ENCODE results near the gene RNF115. TPM values are rescaled to one million over a fixed set of nuclear protein-coding genes. Genes with fewer than 3 reads are reported as not detected.

Gene RNF115
- total and polyA plus RNA-seq, 2 of the 13 experiments (the other 11 are each of a cell fraction or from before 2014, with no cell fraction given), result 6.0 to 10.1 TPM

DNA sequence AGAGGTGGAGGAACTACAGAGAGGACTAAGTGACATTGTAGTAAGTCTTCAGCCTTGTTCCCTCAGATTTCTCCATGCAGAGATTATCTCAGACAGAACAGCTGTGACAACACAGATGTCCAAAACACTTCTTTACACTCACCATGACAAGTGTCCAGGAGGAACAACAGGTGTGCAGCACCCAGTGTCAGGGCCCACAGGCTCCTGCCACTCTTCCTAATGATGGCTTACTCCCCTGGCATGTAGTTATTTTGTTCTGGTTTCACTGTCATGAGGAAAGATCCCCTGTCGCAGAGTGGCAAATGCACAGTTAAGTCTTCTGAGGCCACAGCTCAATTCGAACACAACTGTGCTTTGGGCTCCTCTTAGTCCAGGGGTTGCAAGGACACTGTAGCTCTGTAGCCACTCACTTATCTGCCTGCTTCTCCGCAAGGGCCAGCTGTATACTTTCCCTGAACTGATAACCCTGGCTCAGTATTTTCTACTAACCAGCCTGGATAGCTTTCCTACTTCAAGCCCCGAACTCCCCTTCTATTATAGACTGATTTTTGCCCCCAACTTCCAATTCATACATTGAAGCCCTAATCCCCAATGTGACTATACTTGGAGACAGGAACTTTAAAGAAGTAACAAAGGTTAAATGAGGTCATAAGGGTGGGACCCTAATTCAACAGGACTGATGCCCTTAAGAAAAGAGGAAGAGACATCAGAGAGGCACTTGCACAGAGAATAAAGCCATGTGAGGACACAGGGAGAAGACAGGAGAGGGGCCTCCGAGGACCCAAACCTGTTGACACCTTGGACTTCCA lies 127.9 kb downstream of the RNF115 start (continued):
- TF ChIP-seq HOXD1 (CRISPR knock-in tag; IDR thresholded peaks at IDR 0.05) (no peak), BORCS8-MEF2B (CRISPR knock-in tag; IDR thresholded peaks at IDR 0.05) (no peak), ZNF772 (CRISPR knock-in tag; IDR thresholded peaks at IDR 0.05) (no peak)
- TF ChIP-seq, protein P1, sequence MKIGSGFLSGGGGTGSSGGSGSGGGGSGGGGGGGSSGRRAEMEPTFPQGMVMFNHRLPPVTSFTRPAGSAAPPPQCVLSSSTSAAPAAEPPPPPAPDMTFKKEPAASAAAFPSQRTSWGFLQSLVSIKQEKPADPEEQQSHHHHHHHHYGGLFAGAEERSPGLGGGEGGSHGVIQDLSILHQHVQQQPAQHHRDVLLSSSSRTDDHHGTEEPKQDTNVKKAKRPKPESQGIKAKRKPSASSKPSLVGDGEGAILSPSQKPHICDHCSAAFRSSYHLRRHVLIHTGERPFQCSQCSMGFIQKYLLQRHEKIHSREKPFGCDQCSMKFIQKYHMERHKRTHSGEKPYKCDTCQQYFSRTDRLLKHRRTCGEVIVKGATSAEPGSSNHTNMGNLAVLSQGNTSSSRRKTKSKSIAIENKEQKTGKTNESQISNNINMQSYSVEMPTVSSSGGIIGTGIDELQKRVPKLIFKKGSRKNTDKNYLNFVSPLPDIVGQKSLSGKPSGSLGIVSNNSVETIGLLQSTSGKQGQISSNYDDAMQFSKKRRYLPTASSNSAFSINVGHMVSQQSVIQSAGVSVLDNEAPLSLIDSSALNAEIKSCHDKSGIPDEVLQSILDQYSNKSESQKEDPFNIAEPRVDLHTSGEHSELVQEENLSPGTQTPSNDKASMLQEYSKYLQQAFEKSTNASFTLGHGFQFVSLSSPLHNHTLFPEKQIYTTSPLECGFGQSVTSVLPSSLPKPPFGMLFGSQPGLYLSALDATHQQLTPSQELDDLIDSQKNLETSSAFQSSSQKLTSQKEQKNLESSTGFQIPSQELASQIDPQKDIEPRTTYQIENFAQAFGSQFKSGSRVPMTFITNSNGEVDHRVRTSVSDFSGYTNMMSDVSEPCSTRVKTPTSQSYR (CRISPR knock-in tag; IDR thresholded peaks at IDR 0.05; ENCODE audit: borderline replicate concordance), result no peak

DNA sequence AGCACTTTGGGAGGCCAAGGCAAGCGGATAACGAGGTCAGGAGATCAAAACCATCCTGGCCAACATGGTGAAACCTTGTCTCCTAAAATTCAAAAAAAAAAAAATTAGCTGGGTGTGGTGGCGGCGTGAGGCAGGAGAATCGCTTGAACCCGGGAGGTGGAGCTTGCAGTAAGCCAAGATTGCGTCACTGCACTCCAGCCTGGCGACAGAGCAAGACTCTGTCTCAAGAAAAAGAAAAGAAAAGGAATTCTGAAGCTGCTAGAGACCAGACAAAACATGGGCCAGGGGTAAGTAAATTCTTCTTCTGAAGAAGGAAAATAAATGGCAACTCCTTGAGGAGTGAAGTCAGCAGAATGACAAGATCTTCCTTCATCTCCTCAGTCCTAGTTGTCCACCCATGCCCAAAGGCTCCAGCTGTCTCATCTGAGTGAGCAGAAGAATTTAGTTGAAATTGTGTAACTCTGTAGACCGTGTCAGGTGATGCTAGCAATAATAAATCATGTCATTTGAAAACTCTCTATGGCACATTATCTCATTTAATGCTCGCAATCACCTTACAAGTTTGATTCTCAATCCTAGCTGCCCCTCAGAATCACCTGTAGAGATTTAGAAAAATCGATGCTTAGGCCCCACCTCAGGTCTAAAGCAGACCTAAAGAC lies 131.0 kb downstream of the RNF115 start:
- Histone ChIP-seq H3K9me3 (ENCODE audit: low read length) (no peaks in the 10 kb centered on the region), H3K4me1 (ENCODE audit: insufficient read depth, low read length) (peaks cover 33% of the 10 kb centered on the region), H3K27me3 (ENCODE audit: control insufficient read depth in 1 of 2, insufficient read depth in 2 of 2, low read length in 2 of 2) (no peaks in the 10 kb centered on the region), H4K20me1 (ENCODE audit: insufficient read depth, low read length) (no peaks in the 10 kb centered on the region), H2AFZ (ENCODE audit: low read length) (no peak overlapping the region), H3K4me3 (replicated peaks in 1 of 3; ENCODE audit: insufficient read depth in 1 of 3, low read depth in 2 of 3, low read length in 3 of 3) (no peak overlapping the region), H3K9ac (ENCODE audit: insufficient read depth, low read depth, low read length) (no peak overlapping the region), H3K79me2 (ENCODE audit: insufficient read depth, low read length) (peaks cover 2% of the 10 kb centered on the region), H3K4me2 (ENCODE audit: low read depth, low read length) (no peak overlapping the region), H3K36me3 (replicated peaks in 1 of 2; ENCODE audit: control insufficient read depth in 1 of 2, insufficient read depth in 2 of 2, low read length in 2 of 2) (peaks cover 1 to 20% of the 10 kb centered on the region in 2 experiments; a peak in 3 of 5 replicates), H3K27ac (ENCODE audit: extremely low read length, insufficient read depth, low read length) (no peak overlapping the region)
- in situ Hi-C loops (cut with HindIII; ENCODE audit: extremely low pct_ligation_motif_present, low pct_unique_long_range_greater_than_20kb) (no loop called here), intact Hi-C loops (cut with micrococcal nuclease; ENCODE audit: unreplicated experiment) (no loop called here)
- BruUV-seq (replicated peaks), result no TSS peak
- FAIRE-seq (no peak), ATAC-seq (no peak), DNase-seq (ENCODE audit: low spot score) (no peak)
- POLR2A ChIA-PET, result interaction anchor here (2.6 to 5.3 kb wide), 3 partner anchors 15 to 22 kb away, joined by 14 to 45 read pairs (median 23); partner anchors contain the start of gene PDZK1
- TF ChIP-seq ZNF30 (CRISPR knock-in tag; IDR thresholded peaks at IDR 0.05), result no peak
- 97% methylated on average over 11 of the region's 11 CpGs for WGBS (ENCODE audit: low lambda C conversion rate)
- CTCF ChIA-PET (ENCODE audit: low intra/inter-chr PET ratio, low total read pairs), result no interaction called here

Measured in HepG2 (cell line).